Stimulated activated CD4-positive, alpha-beta T cell treated with anti-CD3 and anti-CD28 coated beads, Interleukin-4, amount 100 ng/mL, for 48 hours (primary cell): ENCODE data around the gene ZNF468.
"Not testable (repeated sequence)": the region's sequence is repeated elsewhere in the genome, so short reads cannot be mapped to it uniquely, and the experiment has no call there.

Experiments used
- DNase-seq, 2 donors: peaks; one replicate each; pipeline ENCODE4 v3.0.0-alpha.2; 2020; ENCODE audit warnings: low read depth in 2 of 2

The ZNF468 gene

DNA sequence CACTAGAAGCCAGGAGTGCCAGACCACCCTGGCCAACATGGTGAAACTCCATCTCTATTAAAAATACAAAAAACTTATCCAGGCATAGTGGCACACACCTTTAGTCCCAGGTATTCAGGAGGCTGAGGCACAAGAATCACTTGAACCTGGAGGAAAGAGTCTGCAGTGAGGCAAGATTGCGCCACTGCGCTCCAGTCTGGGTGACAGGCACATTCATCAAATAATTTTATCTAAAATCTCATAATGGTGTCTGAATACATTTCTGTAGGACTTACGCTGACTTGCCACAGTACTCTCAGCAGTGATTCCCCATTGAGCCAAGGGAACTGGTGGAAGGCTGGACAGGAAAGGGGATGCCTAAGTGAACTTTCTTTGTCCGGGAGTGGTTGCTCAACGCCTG, 31.7 kb downstream of the ZNF468 start:
- DNase-seq, result no peak

GRCh38 chr19:52823676-52824075, 33.7 kb downstream of the ZNF468 start:
- no peak for DNase-seq

DNA sequence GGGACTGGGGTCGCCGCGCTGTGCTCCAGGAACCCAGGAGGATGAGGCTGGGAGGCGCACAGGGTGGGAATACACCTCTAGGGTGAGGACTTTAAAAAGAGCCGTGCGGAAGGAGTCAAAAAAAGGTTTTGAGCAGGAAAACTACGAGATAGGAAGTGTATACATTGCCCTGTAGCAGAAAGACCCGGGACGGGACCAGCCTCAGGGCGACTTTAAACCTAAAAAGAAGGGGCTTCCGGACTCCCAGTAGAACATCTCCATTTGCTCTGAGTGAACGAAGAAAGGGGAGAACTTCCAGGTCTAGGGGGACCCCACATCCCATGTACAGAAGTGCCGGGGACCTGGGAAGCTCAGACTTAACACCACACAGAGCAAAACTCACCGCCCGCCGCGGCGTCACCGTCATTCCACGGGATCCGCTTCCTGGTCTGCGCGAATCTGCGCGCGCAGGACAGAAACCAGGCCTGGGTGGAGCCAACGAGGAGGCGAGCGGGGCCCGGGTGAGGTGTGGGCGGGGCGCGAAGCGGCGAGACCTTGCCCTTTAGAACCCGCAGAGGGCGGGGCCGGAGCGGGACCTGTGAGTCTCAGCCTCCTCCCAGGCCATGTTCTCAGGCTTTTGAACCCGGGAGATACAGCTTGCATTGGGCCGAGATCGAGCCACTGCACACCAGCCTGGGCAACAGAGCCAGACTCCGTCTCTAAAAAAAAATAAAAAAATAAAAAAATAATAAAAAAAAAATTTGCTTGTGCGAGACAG, 36.0 kb downstream of the ZNF468 start, which contains the start of gene ZNF28:
Gene ZNF28, minus strand, starts transcription at position 430 of the 757 bp plus-strand sequence. CDS start 3,675 bp downstream, outside the sequence.
- DNase-seq, result peak; percentile 45 to 59

DNA sequence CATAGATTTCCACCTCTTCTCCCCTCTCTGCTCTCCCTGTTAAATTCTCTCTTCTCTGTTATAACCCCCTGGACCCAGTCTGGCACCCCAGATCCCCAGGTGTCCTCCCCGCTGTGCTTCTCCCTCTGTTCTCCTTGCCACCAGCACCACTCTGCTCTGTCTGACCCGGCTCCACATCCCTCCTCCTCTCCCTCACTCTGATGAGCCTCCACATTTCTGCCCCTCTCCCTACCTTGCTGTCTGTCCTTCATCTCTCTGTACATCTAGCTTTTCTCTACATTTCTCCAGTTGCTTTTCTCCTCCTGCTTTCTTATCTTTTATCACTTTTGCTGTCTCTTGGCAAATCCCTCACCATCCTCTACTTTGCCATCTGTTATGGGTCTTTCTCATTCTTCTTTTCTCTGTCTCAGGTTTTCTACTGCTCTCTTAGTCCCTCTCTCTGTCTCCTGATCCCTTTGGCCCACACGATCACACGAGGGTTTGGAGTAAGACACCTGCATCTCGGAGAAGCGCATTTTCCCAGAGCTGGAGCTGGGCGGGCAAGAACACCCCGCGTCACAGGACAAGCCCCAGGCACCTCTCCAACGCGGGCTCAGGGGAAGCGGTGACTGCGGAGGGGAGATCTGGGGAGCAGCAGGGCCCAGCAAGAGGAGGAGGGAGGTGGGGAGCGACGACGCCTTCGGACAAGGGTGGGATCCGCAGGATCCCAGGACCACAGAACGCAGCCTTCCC, 36.8 kb downstream of the ZNF468 start:
- DNase-seq, result peak in 1 of 2 donors; percentile 12

DNA sequence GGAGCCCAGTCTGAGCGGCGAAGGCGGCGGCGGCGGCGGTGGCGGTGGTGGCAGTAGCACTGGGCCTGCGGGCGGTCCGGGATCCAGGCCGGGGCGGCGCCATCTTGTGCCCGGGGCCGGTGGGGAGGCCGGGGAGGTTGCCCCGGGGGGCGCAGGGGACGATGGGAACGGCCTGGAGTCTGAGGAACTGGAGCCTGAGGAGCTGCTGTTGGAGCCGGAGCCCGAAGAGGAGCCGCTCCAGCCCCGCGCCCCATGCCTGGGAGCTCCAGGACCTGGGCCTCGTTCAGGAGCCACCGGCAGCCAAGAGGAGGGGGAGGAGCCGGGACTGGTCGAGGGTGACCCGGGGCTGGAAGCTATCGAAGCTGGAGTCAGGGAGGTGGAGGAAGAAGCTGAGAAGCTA, 47.6 kb downstream of the ZNF468 start:
- DNase-seq, result no peak

DNA sequence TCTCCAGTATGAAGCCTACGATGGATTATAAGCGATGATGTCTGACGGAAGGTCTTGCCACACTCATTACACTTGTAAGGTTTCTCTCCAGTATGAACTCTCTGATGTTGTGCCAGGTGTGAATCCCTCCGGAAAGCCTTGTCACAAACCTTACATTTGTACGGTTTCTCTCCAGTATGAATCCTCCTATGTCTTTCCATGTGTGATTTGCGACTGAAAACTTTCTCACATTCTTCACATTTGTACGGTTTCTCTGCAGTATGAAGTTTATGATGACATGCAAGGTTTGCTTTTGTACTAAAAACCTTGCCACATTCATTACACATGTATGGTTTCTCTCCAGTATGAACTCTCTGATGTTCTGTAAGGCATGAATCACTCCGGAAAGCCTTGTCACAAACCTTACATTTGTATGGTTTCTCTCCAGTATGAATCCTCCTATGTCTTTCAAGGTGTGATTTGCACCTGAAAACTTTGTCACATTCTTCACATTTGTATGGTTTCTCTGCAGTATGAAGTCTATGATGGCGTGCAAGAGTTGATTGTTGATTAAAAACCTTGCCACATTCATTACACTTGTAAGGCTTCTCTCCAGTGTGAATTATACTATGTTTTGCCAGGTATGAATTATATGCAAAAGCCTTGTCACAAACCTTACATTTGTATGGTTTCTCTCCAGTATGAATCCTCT, 57.3 kb downstream of the ZNF468 start:
- not testable (repeated sequence) for DNase-seq

DNA sequence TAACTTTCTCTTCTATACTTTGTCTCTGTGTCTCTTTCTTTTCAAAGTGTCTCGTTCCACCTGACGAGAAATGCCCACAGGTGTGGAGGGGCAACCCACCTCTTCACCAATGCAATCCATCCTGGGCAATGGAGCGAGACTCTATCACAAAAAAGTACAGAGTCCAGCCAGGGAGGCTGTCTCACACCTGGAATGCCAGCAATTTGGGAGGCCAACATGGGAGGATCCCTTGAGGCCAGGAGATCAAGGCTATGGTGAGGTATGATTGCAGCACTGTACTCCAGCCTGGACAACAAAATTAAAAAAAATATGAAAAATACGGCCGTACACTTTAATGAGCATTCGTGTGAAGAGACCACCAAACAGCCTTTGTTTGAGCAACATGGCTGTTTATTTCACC, 68.0 kb downstream of the ZNF468 start:
- no peak for DNase-seq
